Measurements from ENCODE around the gene NKAPD1.

- no peak for TF ChIP-seq TBL1XR1 (IDR thresholded peaks at IDR 0.05; ENCODE audit: low read depth, low read length)
- TF ChIP-seq CTCF (IDR thresholded peaks at IDR 0.05 in 2 of 3, conservative IDR thresholded peaks at IDR 0.05 in 1 of 3; ENCODE audit: control insufficient read depth in 2 of 3, extremely low read depth in 1 of 3, insufficient read depth in 1 of 3, low read depth in 3 of 3, low read length in 3 of 3): no peak
- no peak for TF ChIP-seq RELA (IDR thresholded peaks at IDR 0.05; ENCODE audit: borderline replicate concordance, partially characterized antibody)
- TF ChIP-seq TARDBP (IDR thresholded peaks at IDR 0.05; ENCODE audit: borderline replicate concordance): no peak
- TF ChIP-seq FOXM1 (IDR thresholded peaks at IDR 0.05; ENCODE audit: low read depth, low read length): no peak
Observed at GRCh38 chr11:112085822-112086421, 11.8 kb downstream of the NKAPD1 start.

All from GM12878 (cell line).